HepG2 (cell line): ENCODE measurements around the gene METTL15.

ENCODE experiments used
- CEBPG ChIP-seq: IDR thresholded peaks from 2 replicates; pipeline ENCODE4 v1.6.1; 2016
- CTCF ChIP-seq: sonication (generic); formaldehyde crosslinking; IDR thresholded peaks from 2 replicates; pipeline ENCODE4 v1.5.0; 2020; ENCODE audit warnings: mild to moderate bottlenecking, missing genetic modification reagents, moderate library complexity
- ERF ChIP-seq: IDR thresholded peaks from 2 replicates; pipeline ENCODE4 v1.6.1; 2018; ENCODE audit warnings: missing biosample characterization, missing genetic modification reagents
- MAZ ChIP-seq, 2 experiments: sonication (generic) in 1 of 2; formaldehyde crosslinking in 1 of 2; IDR thresholded peaks; 2 replicates each; pipeline versions ENCODE4 v1.5.0 to v1.6.1; 2012 to 2020; ENCODE audit warnings: low read depth in 2 of 2, mild to moderate bottlenecking in 2 of 2, borderline replicate concordance in 1 of 2, improper control_type of control experiment in 1 of 2, low read length in 1 of 2, missing genetic modification reagents in 1 of 2, moderate library complexity in 1 of 2
- NFYB ChIP-seq: sonication (generic); formaldehyde crosslinking; IDR thresholded peaks from 2 replicates; pipeline ENCODE4 v1.4.0; 2020; ENCODE audit warnings: missing genetic modification reagents
- POLR2AphosphoS5 ChIP-seq: IDR thresholded peaks from 2 replicates; pipeline ENCODE4 v1.6.1; 2012; ENCODE audit warnings: low read depth, low read length
- ZBTB33 ChIP-seq: sonication (generic); formaldehyde crosslinking; IDR thresholded peaks from 2 replicates; pipeline ENCODE4 v1.4.0; 2020; ENCODE audit warnings: missing genetic modification reagents
- ZNF512 ChIP-seq: sonication (generic); formaldehyde crosslinking; IDR thresholded peaks from 2 replicates; pipeline ENCODE4 v1.4.0; 2020; ENCODE audit warnings: mild to moderate bottlenecking, missing genetic modification reagents
- ZNF770 ChIP-seq: sonication (generic); formaldehyde crosslinking; IDR thresholded peaks from 2 replicates; pipeline ENCODE4 v1.5.0; 2020; ENCODE audit warnings: mild to moderate bottlenecking, missing genetic modification reagents
- ZNF777 ChIP-seq: sonication (generic); formaldehyde crosslinking; IDR thresholded peaks from 2 replicates; pipeline ENCODE4 v1.4.0; 2020; ENCODE audit warnings: missing genetic modification reagents
- ZNF83 ChIP-seq: sonication (generic); formaldehyde crosslinking; IDR thresholded peaks from 2 replicates; pipeline ENCODE4 v1.4.0; 2020; ENCODE audit warnings: missing genetic modification reagents, mild to moderate bottlenecking, borderline replicate concordance

GRCh38 chr11:28209906-28210305 lies 101.7 kb downstream of the METTL15 start:
- TF ChIP-seq CEBPG (CRISPR knock-in tag), result no peak
- TF ChIP-seq ZNF777, result no peak
- TF ChIP-seq POLR2AphosphoS5, result no peak
- TF ChIP-seq CTCF (CRISPR knock-in tag), result no peak
- no peak for TF ChIP-seq NFYB (CRISPR knock-in tag)
- no peak for TF ChIP-seq ZNF512 (CRISPR knock-in tag)
- no peak for TF ChIP-seq ZNF770 (CRISPR knock-in tag)
- no peak for TF ChIP-seq MAZ (IDR thresholded peaks at IDR 0.05; ENCODE audit: borderline replicate concordance, low read depth, low read length)
- TF ChIP-seq MAZ (CRISPR knock-in tag; IDR thresholded peaks at IDR 0.05; ENCODE audit: low read depth), result no peak
- TF ChIP-seq ZNF83 (CRISPR knock-in tag), result no peak
- no peak for TF ChIP-seq ERF
- no peak for TF ChIP-seq ZBTB33 (CRISPR knock-in tag)
